Astrocyte (in vitro differentiated cells and primary cell): ENCODE measurements around the gene SIX3.

Experiments
- CTCF ChIP-seq: IDR thresholded peaks from 2 replicates; pipeline ENCODE4 v1.5.1; 2011; ENCODE audit warnings: low read depth, mild to moderate bottlenecking, inconsistent platforms, low read length, moderate library complexity; ENCODE audit not compliant: insufficient read depth
- EZH2 ChIP-seq: IDR thresholded peaks from 2 replicates; pipeline ENCODE4 v1.6.1; 2012; ENCODE audit warnings: mild to moderate bottlenecking, low read length, inconsistent platforms; ENCODE audit not compliant: insufficient read depth

GRCh38 chr2:44931198-44931780 lies 10.2 kb upstream of the SIX3 start:
- TF ChIP-seq CTCF (no peak), EZH2 (no peak)
